A172 (cell line): Measurements from ENCODE around the gene KIAA0232. TPM values are rescaled to one million over a fixed set of nuclear protein-coding genes. Genes with fewer than 3 reads are reported as not detected.
A peak's percentile ranks its signal among the peaks of the same experiment; 100 is the strongest.
"Not testable (repeated sequence)": the region's sequence is repeated elsewhere in the genome, so short reads cannot be mapped to it uniquely, and the experiment has no call there.

ENCODE experiments used
- DNase-seq: peaks from one replicate; pipeline ENCODE4 v3.0.0-alpha.2; 2015; ENCODE audit warnings: low spot score
- total RNA-seq: library from RNA; depleted of rRNA; stranded (reverse); fragments of >200 nt; shearing (Covaris generic); gene quantifications from 2 replicates; pipeline ENCODE4 v1.2.3, GENCODE V29; 2014

KIAA0232 gene
- total RNA-seq, 1 experiment from 2014 or later, result 22.6 TPM

DNA sequence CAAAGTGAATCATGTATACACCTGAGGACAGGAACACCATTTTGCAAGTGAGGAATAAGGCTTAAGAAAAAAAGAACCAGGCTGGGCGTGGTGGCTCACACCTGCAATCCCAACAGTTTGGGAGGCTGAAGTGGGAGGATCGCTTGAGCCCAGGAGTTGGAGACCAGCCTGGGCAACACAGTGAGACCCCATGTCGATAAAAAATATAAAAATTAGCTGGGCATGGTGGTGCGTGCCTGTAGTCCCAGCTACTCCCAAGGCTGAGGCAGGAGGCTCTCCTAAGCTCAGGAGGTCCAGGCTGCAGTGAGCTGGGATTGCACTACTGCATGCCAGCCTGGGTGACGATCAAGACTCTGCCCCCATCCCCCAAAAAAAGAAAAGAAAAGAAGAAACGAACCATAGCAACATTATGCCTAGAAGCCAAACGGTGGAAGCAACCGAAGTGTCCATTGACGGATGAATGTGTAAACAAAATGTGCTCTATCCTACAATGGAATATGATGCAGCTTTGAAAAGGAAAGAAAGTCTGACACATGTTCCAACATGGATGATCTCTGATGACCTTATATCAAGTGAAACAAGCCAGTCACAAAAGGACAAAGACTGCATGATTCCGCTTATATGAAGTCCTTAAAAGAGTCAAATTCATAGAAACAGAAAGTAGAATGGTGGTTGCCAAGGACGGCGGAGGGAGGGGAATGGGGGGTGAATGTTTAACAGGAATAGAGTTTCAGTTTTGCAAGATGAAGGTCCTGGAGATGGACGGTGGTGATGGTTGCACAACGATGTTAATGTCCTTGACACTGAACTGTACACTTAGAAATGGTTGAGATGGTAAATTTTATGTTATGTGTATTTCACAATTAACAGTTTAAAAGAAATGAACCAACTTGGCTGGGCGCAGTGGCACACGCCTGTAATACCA lies 8.6 kb upstream of the KIAA0232 start:
- DNase-seq, result no peak

DNA sequence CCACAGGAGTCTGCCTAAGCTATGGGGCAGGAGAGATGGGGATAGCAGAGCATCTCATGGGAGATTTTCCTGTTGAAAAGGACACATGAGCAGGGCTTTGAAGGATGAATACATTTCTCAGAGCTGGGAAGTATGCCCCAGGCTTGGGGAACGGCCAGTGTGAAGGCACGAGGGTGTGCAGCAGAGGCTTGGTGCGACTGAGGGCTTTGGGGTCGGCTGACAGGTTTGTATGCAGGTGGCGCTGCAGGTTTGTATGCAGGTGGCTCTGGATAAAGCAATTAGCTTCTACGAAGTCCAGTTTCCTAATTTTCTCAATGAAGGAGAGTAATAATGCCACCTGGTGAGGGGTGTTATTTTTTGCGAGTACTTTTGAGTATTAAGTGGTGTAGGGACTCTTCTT lies 6.8 kb upstream of the KIAA0232 start:
- no peak for DNase-seq

DNA sequence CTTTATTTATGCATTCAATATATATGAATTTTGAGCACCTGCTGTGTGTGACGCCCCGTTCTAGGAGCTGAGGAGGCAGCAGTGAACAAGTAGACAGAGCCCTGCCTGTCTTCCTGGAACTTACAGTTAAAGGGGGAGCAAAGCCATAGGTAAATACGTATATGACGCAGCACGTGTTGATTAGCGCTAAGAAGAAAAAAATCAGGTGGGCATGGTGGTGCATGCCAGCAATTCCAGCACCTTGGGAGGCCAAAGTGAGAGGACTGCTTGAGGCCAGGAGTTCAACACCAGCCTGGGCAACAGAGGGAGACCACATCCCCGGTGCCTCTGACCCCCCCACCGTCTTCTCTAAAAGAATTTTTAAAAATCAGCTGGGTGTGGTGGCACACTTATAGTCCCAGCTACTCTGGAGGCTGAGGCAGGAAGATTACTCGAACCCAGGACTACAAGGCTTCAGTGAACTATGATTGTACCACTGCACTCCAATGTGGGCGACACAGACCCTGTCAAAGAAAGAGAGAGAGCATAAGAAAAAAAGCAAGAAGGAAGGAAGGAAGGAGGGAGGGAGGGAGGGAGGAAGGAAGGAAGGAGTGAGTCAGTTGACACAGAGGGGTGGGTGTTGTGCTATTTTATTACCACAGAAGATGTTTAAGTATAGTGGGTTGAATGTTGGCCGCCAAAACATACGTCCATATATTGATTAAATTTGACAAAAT lies 5.4 kb upstream of the KIAA0232 start:
- DNase-seq, result no peak

DNA sequence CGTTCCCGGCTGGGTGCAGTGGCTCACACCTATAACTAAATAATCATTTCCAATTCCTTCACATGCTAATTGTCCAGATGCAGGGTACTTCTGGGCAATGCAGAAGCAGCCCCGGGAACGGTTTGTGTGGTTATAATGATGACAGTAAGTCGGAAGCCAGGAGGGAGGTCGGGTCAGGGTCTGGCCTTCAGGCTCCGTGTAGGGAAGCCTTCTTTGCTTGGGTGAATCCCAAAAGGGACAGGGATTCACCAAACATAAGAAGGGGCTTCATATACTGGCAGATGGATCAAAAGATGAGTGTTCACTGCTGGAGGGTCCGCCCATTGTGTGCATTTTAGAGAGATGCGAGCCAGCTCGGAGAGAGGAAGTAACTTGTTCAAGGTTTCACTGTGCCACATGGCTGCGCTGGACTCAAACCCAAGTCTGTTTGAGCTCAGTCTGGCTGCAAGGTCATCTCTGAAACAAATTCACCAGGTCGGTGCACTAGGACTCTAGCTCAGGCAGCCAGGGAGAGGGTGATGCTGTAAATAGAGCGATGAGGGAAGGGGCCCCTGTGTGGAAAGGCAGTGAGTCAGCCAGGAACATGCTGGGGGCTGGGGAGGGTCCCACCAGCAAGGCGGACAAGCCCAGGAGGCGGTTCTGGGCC lies 4.8 kb upstream of the KIAA0232 start:
- DNase-seq, result no peak

DNA sequence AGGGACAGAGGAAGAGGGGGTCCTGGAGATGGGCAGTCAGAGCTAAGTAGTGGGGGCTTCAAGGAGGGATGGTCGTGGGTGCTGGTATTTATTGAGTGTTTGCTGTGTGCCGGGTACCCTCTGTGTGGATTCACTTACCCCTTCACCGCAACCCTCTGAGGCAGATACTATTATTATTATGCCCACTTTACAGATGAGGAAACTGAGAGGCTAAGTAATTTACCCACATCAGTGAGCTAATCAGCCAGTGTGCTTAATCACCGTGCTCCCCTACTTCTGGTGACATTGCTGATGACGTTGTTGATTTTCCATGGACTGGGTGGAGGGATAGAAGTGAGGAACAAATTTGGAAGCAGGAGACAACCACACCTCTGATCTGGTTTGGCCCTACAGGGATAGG lies 4.1 kb upstream of the KIAA0232 start:
- no peak for DNase-seq

DNA sequence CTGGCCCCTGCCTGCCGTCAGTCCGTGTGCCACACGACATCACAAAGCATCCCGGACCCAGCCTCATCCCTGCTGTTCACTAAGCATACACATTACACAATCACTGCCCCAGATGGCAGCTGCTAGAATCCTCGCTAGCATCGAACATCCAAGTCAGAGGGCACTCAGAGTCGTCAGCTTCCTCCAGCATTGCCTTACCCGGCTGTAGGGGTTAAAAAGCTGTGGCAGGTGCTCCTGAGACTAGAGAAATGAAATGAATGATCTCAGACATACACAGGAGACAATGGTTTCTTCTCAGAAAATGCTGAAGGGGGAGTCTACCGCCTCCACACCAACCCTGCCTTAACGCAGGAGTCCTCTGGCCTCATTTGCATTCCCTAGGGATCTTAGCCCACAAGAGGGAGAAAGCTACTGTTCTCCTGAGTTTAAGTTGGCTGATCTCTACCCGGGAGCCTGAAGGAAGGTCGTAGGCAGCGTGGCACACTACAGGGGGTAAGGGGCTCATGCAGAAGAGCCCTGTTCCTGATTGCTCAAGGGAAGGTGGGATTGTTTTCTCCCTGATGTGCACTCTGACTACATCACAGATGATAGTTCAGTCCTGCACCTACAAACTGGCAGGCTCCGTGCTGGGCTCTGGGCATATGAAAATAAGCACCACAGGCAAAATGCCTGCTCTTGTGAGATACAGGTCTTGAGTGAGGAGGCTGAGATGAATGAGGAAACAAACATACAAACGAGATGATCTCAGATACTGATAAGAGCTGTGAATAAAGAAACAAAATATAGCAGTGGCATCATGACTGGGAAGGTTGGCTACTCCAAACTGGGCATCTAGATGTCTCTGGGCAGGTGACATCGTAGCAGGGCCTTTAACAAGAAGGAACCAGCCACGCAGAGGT lies 2.6 kb upstream of the KIAA0232 start:
- DNase-seq, result no peak

DNA sequence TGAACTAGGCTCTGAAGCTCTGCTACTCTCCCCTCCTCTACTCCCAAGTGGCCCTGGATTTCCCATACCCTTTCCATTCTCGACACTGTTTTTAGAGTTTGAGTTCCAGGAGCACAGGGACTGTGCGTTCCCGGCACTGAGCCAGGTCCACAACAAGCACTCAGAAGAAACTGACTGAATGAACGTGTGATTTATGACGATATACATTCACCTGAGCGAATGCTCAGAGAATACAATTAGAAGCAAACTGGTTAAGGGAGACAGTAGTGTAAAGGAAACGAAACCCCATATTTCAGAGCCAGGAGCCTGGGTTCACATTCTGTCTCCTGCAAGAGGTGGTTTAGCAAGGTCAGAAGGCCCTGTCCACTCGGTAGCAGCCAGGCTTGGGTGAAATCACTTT lies 1.4 kb upstream of the KIAA0232 start:
- no peak for DNase-seq

DNA sequence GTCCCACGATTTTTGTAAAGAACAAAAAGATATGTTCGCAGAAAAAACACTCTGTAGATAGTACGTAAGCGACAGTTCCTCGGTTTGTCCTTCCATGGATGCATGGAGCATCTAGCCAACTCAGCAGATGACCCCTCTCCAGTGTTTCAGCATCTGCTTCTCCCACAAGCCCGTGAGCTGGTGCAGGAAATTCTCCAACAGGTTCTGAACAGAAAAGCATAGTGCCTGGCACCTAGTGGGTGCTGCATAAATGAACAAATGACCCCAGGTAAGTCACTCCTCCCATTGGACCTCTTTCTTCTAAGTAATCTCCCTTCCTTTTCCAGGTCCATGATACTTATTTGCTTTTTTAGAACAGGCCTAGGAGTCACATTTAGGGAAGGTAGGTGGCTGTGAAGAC lies 966 bp upstream of the KIAA0232 start:
- DNase-seq, result no peak

DNA sequence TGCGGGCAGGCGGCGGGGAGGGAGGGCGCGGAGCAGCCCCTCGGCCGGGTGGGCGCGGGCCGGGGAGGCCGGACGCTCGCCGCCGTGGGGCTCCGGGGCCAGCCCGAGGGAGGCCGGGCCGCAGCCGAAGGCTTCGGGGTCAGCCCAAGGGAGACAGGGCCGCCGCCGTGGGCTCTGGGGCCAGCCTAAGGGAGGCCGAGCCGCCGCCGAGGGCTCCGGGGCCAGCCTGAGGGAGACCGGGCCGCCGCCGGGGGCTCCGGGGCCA lies 251 bp downstream of the KIAA0232 start:
- no peak for DNase-seq

DNA sequence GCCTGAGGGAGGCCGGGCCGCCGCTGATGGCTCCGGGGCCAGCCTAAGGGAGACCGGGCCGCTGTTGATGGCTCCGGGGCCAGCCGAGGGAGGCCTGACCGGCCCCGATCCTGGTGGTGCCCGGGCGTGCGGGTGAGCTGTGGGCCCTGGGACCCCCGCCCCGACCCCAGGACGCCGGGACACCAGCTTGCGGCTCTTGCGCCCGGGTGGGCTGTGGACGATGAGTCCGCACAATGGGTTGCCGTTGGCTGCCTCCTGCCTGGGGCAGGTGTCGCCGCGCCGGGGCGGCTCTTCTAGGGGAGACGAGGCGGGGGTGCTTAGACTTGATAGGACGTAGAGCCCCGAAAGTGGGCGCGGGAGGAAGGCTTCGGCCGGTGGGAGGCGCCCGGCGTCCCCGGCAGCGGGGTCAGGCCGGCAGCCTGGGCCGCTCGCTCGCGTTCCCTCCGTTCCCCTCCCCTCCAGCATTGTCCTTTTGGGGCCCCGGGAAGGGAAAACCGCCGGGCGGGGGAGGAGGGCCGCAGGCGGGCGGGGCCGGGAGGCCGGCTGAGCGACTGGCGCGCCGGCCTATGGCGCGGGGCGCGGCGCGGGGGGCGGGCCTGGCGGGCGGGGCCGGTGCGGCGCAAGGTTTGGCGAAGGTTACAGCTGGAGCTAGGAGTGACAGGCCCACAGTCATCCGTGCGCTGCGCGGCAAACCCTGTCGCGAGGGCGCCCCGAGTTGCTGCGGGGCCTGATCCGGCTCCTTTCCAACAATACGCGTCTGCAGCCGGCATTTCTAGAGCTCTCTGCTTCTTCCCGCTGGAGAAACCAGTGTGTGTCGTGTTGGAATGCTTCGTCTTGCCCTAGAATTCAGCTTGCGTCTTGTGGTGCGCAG lies 819 bp downstream of the KIAA0232 start:
- peak; percentile 47 for DNase-seq

DNA sequence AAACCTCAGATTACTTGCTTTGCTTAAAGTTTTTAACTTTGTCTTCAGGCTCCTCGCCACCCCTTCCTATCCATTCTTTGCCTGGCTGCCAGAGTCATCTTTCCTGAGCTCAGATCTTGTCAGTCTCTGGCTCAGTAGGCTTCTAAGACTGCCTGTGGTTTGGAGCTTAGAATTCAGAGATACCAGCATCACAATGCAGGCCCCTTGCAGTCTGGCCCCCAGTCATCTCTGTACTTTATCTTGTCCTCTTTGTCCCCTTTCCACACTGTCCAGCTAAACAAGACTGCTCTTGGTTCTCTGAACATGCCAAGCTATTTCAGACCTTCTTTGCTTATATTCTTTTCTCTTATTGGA lies 3.0 kb downstream of the KIAA0232 start:
- no peak for DNase-seq

DNA sequence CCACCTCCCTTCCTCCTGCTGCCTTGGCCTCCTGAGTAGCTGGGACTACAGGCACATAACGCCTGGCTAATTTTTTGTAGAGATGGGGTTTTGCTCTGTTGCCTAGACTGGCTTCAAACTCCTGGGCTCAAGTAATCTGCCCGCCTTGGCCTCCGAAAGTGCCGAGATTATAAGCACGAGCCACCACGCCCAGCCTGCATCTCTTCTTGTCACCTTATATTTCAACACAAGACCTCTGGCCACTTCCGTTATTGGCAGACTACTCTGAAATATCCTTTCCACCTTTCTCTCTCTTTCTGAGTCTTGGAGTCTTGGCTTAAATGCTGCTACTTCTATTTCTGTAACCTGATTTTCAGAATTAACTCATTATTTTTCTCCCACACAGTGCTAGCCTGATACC lies 5.6 kb downstream of the KIAA0232 start:
- no peak for DNase-seq

DNA sequence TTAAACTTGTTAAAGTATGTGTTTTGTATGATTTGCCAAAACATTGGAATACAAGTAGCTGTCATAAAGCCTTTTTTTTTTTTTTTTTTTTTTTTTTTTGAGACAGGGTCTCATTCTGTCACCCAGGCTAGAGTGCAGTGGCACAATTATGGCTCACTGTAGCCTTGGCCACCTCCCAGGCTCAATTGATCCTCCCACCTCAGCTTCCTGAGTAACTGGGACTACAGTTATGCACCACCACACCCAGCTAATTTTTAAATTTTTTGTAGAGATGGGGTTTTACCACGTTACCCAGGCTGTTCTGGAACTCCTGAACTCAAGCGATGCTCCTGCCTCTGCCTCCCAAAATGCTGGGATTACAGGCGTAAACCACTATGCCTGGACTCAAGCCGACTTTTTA lies 8.7 kb downstream of the KIAA0232 start:
- DNase-seq, result not testable (repeated sequence)

DNA sequence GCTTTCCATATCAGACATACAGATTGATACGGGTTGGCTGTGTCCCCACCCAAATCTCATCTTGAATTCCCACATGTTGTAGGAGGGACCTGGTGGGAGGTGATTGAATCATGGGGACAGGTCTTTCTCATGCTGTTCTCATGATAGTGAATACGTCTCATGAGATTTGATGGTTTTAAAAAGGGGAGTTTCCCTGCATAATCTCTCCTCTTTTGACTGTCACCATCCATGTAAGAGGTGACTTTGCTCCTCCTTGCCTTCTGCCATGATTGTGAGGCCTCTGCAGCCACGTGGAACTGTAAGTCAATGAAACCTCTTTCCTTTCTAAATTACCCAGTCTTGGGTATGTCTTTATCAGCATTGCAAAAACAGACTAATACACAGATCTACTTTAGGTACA lies 9.3 kb downstream of the KIAA0232 start:
- not testable (repeated sequence) for DNase-seq

DNA sequence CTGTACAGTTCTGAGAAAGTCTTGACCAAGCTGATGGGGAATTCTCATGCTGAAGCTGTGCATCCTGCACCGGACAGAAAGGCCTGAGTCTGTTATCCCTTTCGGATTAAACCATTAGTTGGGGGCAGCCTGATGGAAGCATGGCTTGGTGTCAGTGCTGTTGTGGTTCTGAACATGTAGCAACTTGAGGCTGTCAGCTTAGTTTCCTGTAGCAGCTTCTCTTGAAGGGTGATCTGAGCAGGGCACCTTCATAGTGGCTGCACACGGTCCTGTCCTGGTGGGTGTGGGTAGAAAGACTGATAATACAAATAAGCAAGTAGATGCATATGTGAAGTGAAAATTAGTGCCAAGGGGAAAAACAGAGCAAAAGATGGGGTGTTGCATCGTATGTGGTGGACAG lies 11.7 kb downstream of the KIAA0232 start:
- no peak for DNase-seq

DNA sequence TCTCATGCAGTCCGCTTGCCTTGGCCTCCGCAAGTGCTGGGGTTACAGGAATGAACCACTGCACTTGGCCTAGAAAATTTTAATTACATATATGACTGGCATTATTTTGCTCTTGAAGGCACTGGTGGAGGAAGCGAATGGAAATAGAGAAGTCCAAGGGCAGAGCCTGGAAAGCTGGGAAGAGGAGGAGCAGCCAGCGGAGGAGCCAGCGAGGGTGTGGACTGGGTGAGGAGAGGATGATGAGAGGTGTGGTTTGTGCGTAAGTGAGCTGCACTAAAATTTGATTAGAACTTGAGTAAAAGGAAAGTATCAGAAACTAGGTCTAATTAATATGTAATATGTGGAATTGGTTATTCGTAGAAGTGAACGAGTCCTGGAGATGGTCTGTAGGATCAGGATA lies 13.3 kb downstream of the KIAA0232 start:
- DNase-seq, result no peak

DNA sequence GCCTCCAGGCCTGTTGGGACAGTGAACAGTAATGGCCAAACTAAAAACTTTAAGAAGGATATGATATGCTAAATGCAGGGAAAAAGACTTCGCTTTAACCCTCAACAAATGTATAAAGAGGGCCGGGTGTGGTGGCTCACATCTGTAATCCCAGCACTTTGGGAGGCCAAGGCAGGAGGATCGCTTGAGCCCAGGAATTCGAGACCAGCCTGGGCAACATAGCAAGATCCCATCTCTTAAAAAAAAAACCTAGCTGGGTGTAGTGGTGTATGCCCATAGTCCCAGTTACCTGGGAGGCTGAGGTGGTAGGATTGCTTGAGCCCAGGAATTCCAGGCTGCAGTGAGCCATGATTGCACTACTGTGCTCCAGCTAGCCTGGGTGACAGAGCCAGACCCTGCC lies 14.8 kb downstream of the KIAA0232 start:
- not testable (repeated sequence) for DNase-seq

DNA sequence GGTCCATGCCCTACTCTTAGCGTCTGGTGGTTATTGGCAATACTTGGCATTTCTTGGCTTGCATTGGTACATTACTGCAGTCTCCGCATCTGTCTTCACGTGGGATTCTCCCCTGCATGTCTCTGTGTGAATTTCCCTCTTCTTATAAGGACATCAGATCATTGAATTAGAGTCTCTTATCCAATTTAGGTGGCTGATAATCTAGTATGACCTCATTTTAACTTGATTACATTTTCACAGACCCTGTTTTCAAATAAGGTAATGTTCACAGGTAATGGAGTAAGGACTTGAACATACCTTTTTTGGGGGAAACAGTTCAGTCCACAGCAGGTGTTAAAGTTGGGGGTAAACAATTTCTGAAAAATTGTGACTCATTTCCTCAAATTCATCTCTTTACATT lies 16.6 kb downstream of the KIAA0232 start:
- no peak for DNase-seq

DNA sequence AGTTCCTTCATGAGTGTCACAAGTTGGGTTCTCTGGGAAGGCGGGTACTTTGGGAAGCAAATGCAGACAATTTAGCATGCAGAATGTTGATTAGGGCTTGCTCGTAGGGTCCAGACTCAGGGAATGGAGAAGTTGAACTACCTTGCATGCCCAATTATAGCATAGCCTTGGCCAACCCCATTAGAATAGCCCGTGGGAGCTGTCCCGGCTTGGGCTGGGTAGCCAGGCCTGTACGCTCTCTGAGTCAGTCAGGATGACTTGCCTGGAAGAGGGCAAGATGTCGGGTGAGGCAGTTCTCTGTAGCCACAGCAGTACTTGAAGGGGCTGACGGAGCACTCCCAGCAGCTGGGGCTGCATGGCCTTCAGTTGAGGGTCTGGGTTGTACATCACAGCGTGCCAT lies 19.5 kb downstream of the KIAA0232 start:
- no peak for DNase-seq

DNA sequence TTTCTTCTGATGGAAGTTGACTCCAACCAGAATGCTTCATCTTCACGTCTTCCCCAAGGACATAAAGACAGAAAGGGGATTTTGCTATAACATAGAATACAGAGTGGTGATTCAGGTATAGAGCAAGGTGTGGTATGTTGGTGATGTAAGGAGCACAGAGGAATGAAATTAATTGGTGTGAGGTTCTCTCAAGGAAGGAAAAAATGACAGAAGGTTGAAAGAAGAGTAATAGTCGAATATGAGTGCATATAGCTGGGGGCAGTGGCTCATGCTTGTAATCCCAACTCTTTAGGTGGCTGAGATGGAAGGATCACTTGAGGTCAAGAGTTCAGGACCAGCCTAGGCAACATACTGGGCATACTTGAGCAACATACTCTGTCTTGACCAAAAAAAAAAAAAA lies 20.1 kb downstream of the KIAA0232 start:
- no peak for DNase-seq

DNA sequence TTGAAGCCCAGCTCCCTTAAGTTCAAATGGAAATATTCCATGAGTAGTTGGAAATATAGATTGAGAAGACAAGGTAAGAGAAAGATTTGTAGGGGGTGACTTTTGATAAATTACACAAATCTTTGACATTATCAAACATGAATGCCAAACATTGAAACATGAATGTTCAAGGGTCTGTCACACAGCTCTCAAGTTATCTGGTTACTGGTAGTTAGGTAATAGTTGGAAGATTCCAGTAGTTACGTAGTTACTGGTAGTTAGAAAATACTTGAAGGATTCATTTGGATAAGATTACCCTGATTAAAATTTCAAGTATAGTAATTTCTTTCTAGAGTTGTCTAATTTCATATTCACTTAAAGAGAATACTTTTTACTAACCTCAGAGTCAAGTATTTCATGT lies 20.7 kb downstream of the KIAA0232 start:
- no peak for DNase-seq
